Glutamatergic neuron (in vitro differentiated cells): ENCODE measurements around the gene CLDN10. TPM values are rescaled to one million over a fixed set of nuclear protein-coding genes. Genes with fewer than 3 reads are reported as not detected.

ENCODE experiments used
- DNase-seq: peaks from one replicate; pipeline ENCODE4 v3.0.0; 2022
- H3K27ac Mint-ChIP-seq: one replicate; pipeline ENCODE4 v1.8.0; 2020; ENCODE audit warnings: mild to moderate bottlenecking, mixed read lengths, inconsistent platforms; ENCODE audit not compliant: unreplicated experiment
- H3K27me3 Mint-ChIP-seq: one replicate; pipeline ENCODE4 v1.8.0; 2020; ENCODE audit warnings: mild to moderate bottlenecking, moderate library complexity, mixed read lengths, inconsistent platforms; ENCODE audit not compliant: unreplicated experiment
- H3K36me3 Mint-ChIP-seq: one replicate; pipeline ENCODE4 v1.8.0; 2020; ENCODE audit warnings: mild to moderate bottlenecking, mixed read lengths, inconsistent platforms; ENCODE audit not compliant: unreplicated experiment
- H3K4me1 Mint-ChIP-seq: one replicate; pipeline ENCODE4 v1.8.0; 2020; ENCODE audit warnings: mild to moderate bottlenecking, low read depth, mixed read lengths, inconsistent platforms; ENCODE audit not compliant: unreplicated experiment
- H3K4me3 Mint-ChIP-seq: one replicate; pipeline ENCODE4 v1.8.0; 2020; ENCODE audit warnings: mild to moderate bottlenecking, mixed read lengths, inconsistent platforms; ENCODE audit not compliant: unreplicated experiment
- H3K9me3 Mint-ChIP-seq: one replicate; pipeline ENCODE4 v1.8.0; 2020; ENCODE audit warnings: mild to moderate bottlenecking, moderate library complexity, mixed read lengths, inconsistent platforms; ENCODE audit not compliant: unreplicated experiment
- total RNA-seq: library from RNA; stranded (reverse); fragmentation: NEBNext Ultra II Directional; extraction: Animal tissue kit (Norgen Biotek cat#: 25700); gene quantifications from one replicate; pipeline ENCODE4 v1.2.1, GENCODE V29; 2021; ENCODE audit not compliant: unreplicated experiment
- TF ChIP-seq, protein P1 (sequence below): fragments of 200-600 bp; sonication (generic); IDR thresholded peaks from one replicate; pipeline ENCODE4 v1.5.0; 2021; ENCODE audit not compliant: partially characterized antibody, unreplicated experiment

Gene CLDN10
- total RNA-seq, 1 donor from 2014 or later, result 8.3 TPM

- H3K9me3 Mint-ChIP-seq, result peaks cover 6% of the 10 kb centered on the region
- peak overlapping the region; percentile 81 for H3K4me3 Mint-ChIP-seq
- no peak for DNase-seq
- H3K36me3 Mint-ChIP-seq, result peaks cover 5% of the 10 kb centered on the region
- H3K27ac Mint-ChIP-seq, result no peak overlapping the region
- peaks cover 2% of the 10 kb centered on the region for H3K27me3 Mint-ChIP-seq
- H3K4me1 Mint-ChIP-seq, result no peaks in the 10 kb centered on the region
- TF ChIP-seq, protein P1, sequence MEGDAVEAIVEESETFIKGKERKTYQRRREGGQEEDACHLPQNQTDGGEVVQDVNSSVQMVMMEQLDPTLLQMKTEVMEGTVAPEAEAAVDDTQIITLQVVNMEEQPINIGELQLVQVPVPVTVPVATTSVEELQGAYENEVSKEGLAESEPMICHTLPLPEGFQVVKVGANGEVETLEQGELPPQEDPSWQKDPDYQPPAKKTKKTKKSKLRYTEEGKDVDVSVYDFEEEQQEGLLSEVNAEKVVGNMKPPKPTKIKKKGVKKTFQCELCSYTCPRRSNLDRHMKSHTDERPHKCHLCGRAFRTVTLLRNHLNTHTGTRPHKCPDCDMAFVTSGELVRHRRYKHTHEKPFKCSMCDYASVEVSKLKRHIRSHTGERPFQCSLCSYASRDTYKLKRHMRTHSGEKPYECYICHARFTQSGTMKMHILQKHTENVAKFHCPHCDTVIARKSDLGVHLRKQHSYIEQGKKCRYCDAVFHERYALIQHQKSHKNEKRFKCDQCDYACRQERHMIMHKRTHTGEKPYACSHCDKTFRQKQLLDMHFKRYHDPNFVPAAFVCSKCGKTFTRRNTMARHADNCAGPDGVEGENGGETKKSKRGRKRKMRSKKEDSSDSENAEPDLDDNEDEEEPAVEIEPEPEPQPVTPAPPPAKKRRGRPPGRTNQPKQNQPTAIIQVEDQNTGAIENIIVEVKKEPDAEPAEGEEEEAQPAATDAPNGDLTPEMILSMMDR, result no peak
These were observed 347 bp upstream of the CLDN10 start for GRCh38 chr13:95552208-95552538.

DNA sequence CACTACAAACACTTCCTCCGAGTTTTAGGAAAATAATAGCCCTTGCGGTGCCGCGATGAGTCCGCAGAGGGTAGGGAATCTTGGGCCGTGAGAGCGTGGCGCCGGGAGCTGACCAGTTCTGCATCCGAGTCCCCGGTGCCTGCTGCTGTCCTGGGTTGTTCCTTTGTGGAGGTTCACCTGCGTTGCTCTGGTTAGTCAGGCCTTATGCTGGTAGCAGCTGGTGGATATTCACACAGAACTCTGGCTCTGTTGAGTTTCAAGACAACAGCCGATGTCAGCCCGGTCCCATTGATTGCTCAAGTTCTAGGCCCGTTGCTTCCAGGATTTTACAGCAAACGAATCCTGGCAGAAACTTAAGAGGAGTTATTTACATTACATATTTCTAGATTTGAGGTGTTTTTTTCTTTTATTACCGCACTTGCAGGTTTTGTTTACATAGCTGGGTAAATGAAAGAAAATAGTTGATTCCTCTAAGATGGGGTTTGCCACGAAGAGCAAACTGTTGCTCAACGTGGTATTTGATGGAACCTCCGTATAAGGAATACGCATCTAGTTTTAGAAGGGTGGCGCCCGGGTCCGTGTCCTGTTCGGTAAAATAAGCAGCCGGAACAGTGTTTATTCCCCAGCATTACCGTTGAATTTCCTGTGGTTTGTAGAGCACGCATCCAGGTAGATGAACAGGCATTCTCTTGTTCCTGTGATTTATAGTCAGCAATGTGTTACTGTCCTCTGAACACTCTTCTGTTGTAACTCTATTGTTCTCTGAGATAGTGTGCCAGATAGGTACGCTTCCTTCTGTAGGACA is 1.3 kb downstream of the CLDN10 start:
- Mint-ChIP-seq H3K27me3 (peaks cover 2% of the 10 kb centered on the region), H3K4me1 (no peaks in the 10 kb centered on the region), H3K9me3 (peaks cover 6% of the 10 kb centered on the region), H3K4me3 (peak overlapping the region; percentile 87), H3K27ac (peak overlapping the region; percentile 71), H3K36me3 (peaks cover 5% of the 10 kb centered on the region)
- TF ChIP-seq, protein P1, result no peak
- DNase-seq, result peak; percentile 36

- peaks cover 4% of the 10 kb centered on the region for H3K9me3 Mint-ChIP-seq
- H3K27ac Mint-ChIP-seq, result no peak overlapping the region
- TF ChIP-seq, protein P1, result no peak
- no peak overlapping the region for H3K4me3 Mint-ChIP-seq
- no peaks in the 10 kb centered on the region for H3K27me3 Mint-ChIP-seq
- DNase-seq, result no peak
- no peaks in the 10 kb centered on the region for H3K36me3 Mint-ChIP-seq
- no peaks in the 10 kb centered on the region for H3K4me1 Mint-ChIP-seq
These were observed 4.5 kb downstream of the CLDN10 start for GRCh38 chr13:95557013-95557412.

DNA sequence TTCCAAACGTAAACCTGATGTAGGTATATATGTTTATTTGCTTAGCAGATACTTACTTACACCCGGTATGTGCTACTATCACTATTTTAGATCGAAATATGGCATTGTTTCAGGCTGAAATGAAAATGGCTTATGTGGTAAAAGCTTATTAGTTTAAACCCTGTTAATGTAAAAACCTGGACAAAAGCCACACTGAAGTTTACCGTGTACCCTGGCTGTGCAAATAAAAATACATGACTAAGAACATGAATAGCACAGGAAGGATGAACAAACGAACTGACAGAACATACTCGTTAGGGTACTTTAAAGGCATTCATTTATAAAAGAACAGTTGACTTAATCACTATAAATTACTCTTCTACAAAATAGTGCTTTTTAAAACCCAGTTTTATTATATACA is 6.6 kb downstream of the CLDN10 start:
- DNase-seq, result no peak
- H3K36me3 Mint-ChIP-seq, result no peaks in the 10 kb centered on the region
- no peaks in the 10 kb centered on the region for H3K9me3 Mint-ChIP-seq
- TF ChIP-seq, protein P1, result no peak
- no peaks in the 10 kb centered on the region for H3K4me1 Mint-ChIP-seq
- H3K27me3 Mint-ChIP-seq, result no peaks in the 10 kb centered on the region
- H3K4me3 Mint-ChIP-seq, result no peak overlapping the region
- H3K27ac Mint-ChIP-seq, result no peak overlapping the region

- H3K27ac Mint-ChIP-seq, result no peak overlapping the region
- H3K4me1 Mint-ChIP-seq, result no peaks in the 10 kb centered on the region
- H3K4me3 Mint-ChIP-seq, result no peak overlapping the region
- no peaks in the 10 kb centered on the region for H3K36me3 Mint-ChIP-seq
- no peaks in the 10 kb centered on the region for H3K27me3 Mint-ChIP-seq
- DNase-seq, result no peak
- TF ChIP-seq, protein P1, result no peak
- no peaks in the 10 kb centered on the region for H3K9me3 Mint-ChIP-seq
These were observed 7.9 kb downstream of the CLDN10 start for GRCh38 chr13:95560387-95560786.
